ACHN (cell line): ENCODE results near the gene DCAF15.
"Not testable (repeated sequence)": the region's sequence is repeated elsewhere in the genome, so short reads cannot be mapped to it uniquely, and the experiment has no call there.

ENCODE experiments used
- DNase-seq: peaks from one replicate; pipeline ENCODE4 v3.0.0-alpha.2; 2015
- in situ Hi-C: cut with HindIII; loops from 2 replicates; pipeline ENCODE4 v1.10.0; 2017; ENCODE audit warnings: low sequenced_read_pairs, low pct_ligation_motif_present, low pct_unique_long_range_greater_than_20kb

The DCAF15 gene

GRCh38 chr19:13968999-13969398 lies 16.7 kb downstream of the DCAF15 start:
- in situ Hi-C loops: no loop called here

GRCh38 chr19:13969897-13970296 lies 17.6 kb downstream of the DCAF15 start:
- in situ Hi-C loops: no loop called here
- no peak for DNase-seq

More at GRCh38 chr19:13968999-13969398, 16.7 kb downstream of the DCAF15 start:
- no peak for DNase-seq

- in situ Hi-C loops, DNase-seq: not testable (repeated sequence)
Observed at GRCh38 chr19:13971868-13972267, 19.6 kb downstream of the DCAF15 start.

- no peak for DNase-seq
- in situ Hi-C loops: no loop called here
Observed at GRCh38 chr19:13972368-13973155, 20.3 kb downstream of the DCAF15 start.

- DNase-seq, in situ Hi-C loops: not testable (repeated sequence)
Observed at GRCh38 chr19:13973479-13973878, 21.2 kb downstream of the DCAF15 start.

GRCh38 chr19:13974073-13974472 lies 21.8 kb downstream of the DCAF15 start:
- in situ Hi-C loops: no loop called here

GRCh38 chr19:13975870-13976269 lies 23.6 kb downstream of the DCAF15 start:
- in situ Hi-C loops: no loop called here
- DNase-seq: no peak

More at GRCh38 chr19:13974073-13974472, 21.8 kb downstream of the DCAF15 start:
- peak; percentile 78 for DNase-seq

GRCh38 chr19:13976446-13976845 lies 24.1 kb downstream of the DCAF15 start:
- DNase-seq: no peak
- in situ Hi-C loops: no loop called here

- in situ Hi-C loops: no loop called here
- DNase-seq: no peak
Observed at GRCh38 chr19:13977803-13978202, 25.5 kb downstream of the DCAF15 start.

- in situ Hi-C loops: no loop called here
- DNase-seq: no peak
Observed at GRCh38 chr19:13978351-13979243, 26.3 kb downstream of the DCAF15 start.

- in situ Hi-C loops: no loop called here
- DNase-seq: no peak
Observed at GRCh38 chr19:13979244-13979615, 26.9 kb downstream of the DCAF15 start.

- DNase-seq: no peak
- in situ Hi-C loops: no loop called here
Observed at GRCh38 chr19:13979686-13980085, 27.4 kb downstream of the DCAF15 start.

GRCh38 chr19:13980340-13980739 lies 28.0 kb downstream of the DCAF15 start:
- in situ Hi-C loops: no loop called here
- DNase-seq: no peak

GRCh38 chr19:13981021-13981420 lies 28.7 kb downstream of the DCAF15 start:
- no peak for DNase-seq
- in situ Hi-C loops: no loop called here

- no peak for DNase-seq
- in situ Hi-C loops: no loop called here
Observed at GRCh38 chr19:13981467-13981866, 29.2 kb downstream of the DCAF15 start.

- in situ Hi-C loops: no loop called here
- no peak for DNase-seq
Observed at GRCh38 chr19:13981988-13982501, 29.7 kb downstream of the DCAF15 start.

- in situ Hi-C loops: no loop called here
- DNase-seq: no peak
Observed at GRCh38 chr19:13982773-13983172, 30.5 kb downstream of the DCAF15 start.

GRCh38 chr19:13983213-13983889 lies 31.0 kb downstream of the DCAF15 start:
- in situ Hi-C loops: no loop called here
- no peak for DNase-seq

GRCh38 chr19:13984186-13984585 lies 31.9 kb downstream of the DCAF15 start:
- in situ Hi-C loops: no loop called here
- DNase-seq: no peak
